Liver (tissue), 9 donors: ENCODE results near the gene ROMO1. TPM values are rescaled to one million over a fixed set of nuclear protein-coding genes. Genes with fewer than 3 reads are reported as not detected.

ENCODE experiments used
- DNase-seq: peaks from one replicate; pipeline ENCODE4 v3.0.0-alpha.2; 2017; ENCODE audit warnings: low spot score
- H3K27ac ChIP-seq, 2 donors: one replicate each; pipeline ENCODE4 v1.7.0; 2013; ENCODE audit warnings: inconsistent platforms in 2 of 2, low read length in 2 of 2, control low read depth in 1 of 2, low read depth in 1 of 2, mild to moderate bottlenecking in 1 of 2
- H3K27me3 ChIP-seq, 4 donors: one replicate each; pipeline versions ENCODE4 v1.6.1 to v1.7.0; 2013; ENCODE audit warnings: low read length in 3 of 4, inconsistent platforms in 1 of 4, mild to moderate bottlenecking in 1 of 4, moderate library complexity in 1 of 4; ENCODE audit not compliant: control insufficient read depth in 4 of 4, insufficient read depth in 4 of 4
- H3K36me3 ChIP-seq, 4 donors: one replicate each; pipeline versions ENCODE4 v1.6.1 to v1.7.0; 2013; ENCODE audit warnings: low read length in 3 of 4, mild to moderate bottlenecking in 3 of 4, low read depth in 1 of 4, moderate library complexity in 1 of 4; ENCODE audit not compliant: control insufficient read depth in 4 of 4, insufficient read depth in 3 of 4
- H3K4me1 ChIP-seq, 4 donors: one replicate each; pipeline versions ENCODE4 v1.6.1 to v1.7.0; 2013; ENCODE audit warnings: low read length in 3 of 4, mild to moderate bottlenecking in 3 of 4, moderate library complexity in 1 of 4; ENCODE audit not compliant: control insufficient read depth in 4 of 4, insufficient read depth in 4 of 4
- H3K4me3 ChIP-seq, 3 donors: one replicate each; pipeline versions ENCODE4 v1.6.1 to v1.7.0; 2013; ENCODE audit warnings: low read length in 3 of 3, control low read depth in 1 of 3, low read depth in 1 of 3, mild to moderate bottlenecking in 1 of 3
- H3K9ac ChIP-seq, 2 donors: one replicate each; pipeline ENCODE4 v1.7.0; 2013; ENCODE audit warnings: low read length in 2 of 2, mild to moderate bottlenecking in 2 of 2, moderate library complexity in 2 of 2, control low read depth in 1 of 2, low read depth in 1 of 2
- H3K9me3 ChIP-seq, 4 donors: one replicate each; pipeline versions ENCODE4 v1.6.1 to v1.7.0; 2013; ENCODE audit warnings: low read length in 3 of 4; ENCODE audit not compliant: control insufficient read depth in 4 of 4
- ATF3 ChIP-seq: IDR thresholded peaks from 2 replicates; pipeline ENCODE4 v1.6.1; 2016; ENCODE audit warnings: antibody characterized with exemption
- CTCF ChIP-seq: fragments of 150-350 bp; IDR thresholded peaks from 2 replicates; pipeline ENCODE4 v1.5.1; 2017; ENCODE audit warnings: improper control_type of control experiment, low read depth, low read length; ENCODE audit not compliant: missing input control
- EGR1 ChIP-seq, 2 donors: IDR thresholded peaks; 2 replicates each; pipeline ENCODE4 v1.6.1; 2016 to 2018; ENCODE audit warnings: antibody characterized with exemption in 2 of 2, low read depth in 2 of 2
- FOXA1 ChIP-seq: IDR thresholded peaks from 2 replicates; pipeline ENCODE4 v1.6.1; 2016; ENCODE audit warnings: antibody characterized with exemption
- FOXA2 ChIP-seq: IDR thresholded peaks from 2 replicates; pipeline ENCODE4 v1.6.1; 2016; ENCODE audit warnings: antibody characterized with exemption
- GABPA ChIP-seq, 2 donors: IDR thresholded peaks in 1 of 2; conservative IDR thresholded peaks in 1 of 2; 2 replicates each; pipeline ENCODE4 v1.6.1; 2016; ENCODE audit warnings: antibody characterized with exemption in 2 of 2, mild to moderate bottlenecking in 1 of 2, moderate library complexity in 1 of 2
- HNF4A ChIP-seq, 2 donors: conservative IDR thresholded peaks; 2 replicates each; pipeline ENCODE4 v1.6.1; 2016; ENCODE audit warnings: antibody characterized with exemption in 2 of 2, mild to moderate bottlenecking in 2 of 2
- HNF4G ChIP-seq: IDR thresholded peaks from 2 replicates; pipeline ENCODE4 v1.6.1; 2016; ENCODE audit warnings: antibody characterized with exemption
- NR2F2 ChIP-seq: IDR thresholded peaks from 2 replicates; pipeline ENCODE4 v1.6.1; 2016; ENCODE audit warnings: antibody characterized with exemption
- RAD21 ChIP-seq, 2 donors: IDR thresholded peaks; 2 replicates each; pipeline ENCODE4 v1.6.1; 2016; ENCODE audit warnings: antibody characterized with exemption in 2 of 2, mild to moderate bottlenecking in 2 of 2
- REST ChIP-seq: IDR thresholded peaks from 2 replicates; pipeline ENCODE4 v1.6.1; 2016; ENCODE audit warnings: antibody characterized with exemption, mild to moderate bottlenecking
- RXRA ChIP-seq, 2 donors: IDR thresholded peaks; 2 replicates each; pipeline ENCODE4 v1.6.1; 2017 to 2018; ENCODE audit warnings: antibody characterized with exemption in 2 of 2, mild to moderate bottlenecking in 1 of 2
- SP1 ChIP-seq: IDR thresholded peaks from 2 replicates; pipeline ENCODE4 v1.6.1; 2018; ENCODE audit warnings: antibody characterized with exemption, mild to moderate bottlenecking
- TAF1 ChIP-seq: conservative IDR thresholded peaks from 2 replicates; pipeline ENCODE4 v1.6.1; 2016; ENCODE audit warnings: antibody characterized with exemption, mild to moderate bottlenecking
- YY1 ChIP-seq: IDR thresholded peaks from 2 replicates; pipeline ENCODE4 v1.6.1; 2016; ENCODE audit warnings: antibody characterized with exemption, mild to moderate bottlenecking
- ZBTB33 ChIP-seq: IDR thresholded peaks from 2 replicates; pipeline ENCODE4 v1.6.1; 2016; ENCODE audit warnings: antibody characterized with exemption
- WGBS: extraction: QIAGEN DNeasy Blood & Tissue Kit; methylation state at CpG from one replicate; pipeline ENCODE4 v1.1.7; 2013; 5-methylcytosine and 5-hydroxymethylcytosine counted together
- polyA plus RNA-seq, 2 donors: library from polyadenylated mRNA; stranded (reverse) in 1 of 2; unstranded in 1 of 2; fragments of 200-250 nt in 1 of 2; fragments of >200 nt in 1 of 2; fragmentation: Nextera tagmentation in 1 of 2; extraction: Ambion mirVana in 1 of 2; gene quantifications; one replicate each; pipeline versions ENCODE4 v1.2.1 to v1.2.3, GENCODE V29; 2013 to 2015
- total RNA-seq, 2 donors: library from RNA; depleted of rRNA; stranded (reverse); fragments of >200 nt; gene quantifications; one replicate each; pipeline ENCODE4 v1.2.3, GENCODE V29; 2014
- TF ChIP-seq, protein P1 (sequence below): IDR thresholded peaks from 2 replicates; pipeline ENCODE4 v1.6.1; 2016; ENCODE audit warnings: antibody characterized with exemption
- donor health status: healthy.
- donor health status: healthy.
- donor health status: healthy.
- donor health status: healthy.
- donor health status: healthy.

The ROMO1 gene
- total and polyA plus RNA-seq, 4 donors: 68.4 to 359 (median 147) TPM

- H3K9ac ChIP-seq: no peak overlapping the region
- no peak for DNase-seq
- peaks cover 0 to 9% (median 4%) of the 10 kb centered on the region in 4 donors for H3K4me1 ChIP-seq
- H3K36me3 ChIP-seq: peaks cover 1 to 23% (median 20%) of the 10 kb centered on the region in 4 donors
- WGBS: 98% methylated on average over 9 of the region's 9 CpGs
- no peak for TF ChIP-seq HNF4A (conservative IDR thresholded peaks at IDR 0.05)
- TF ChIP-seq, protein P1, sequence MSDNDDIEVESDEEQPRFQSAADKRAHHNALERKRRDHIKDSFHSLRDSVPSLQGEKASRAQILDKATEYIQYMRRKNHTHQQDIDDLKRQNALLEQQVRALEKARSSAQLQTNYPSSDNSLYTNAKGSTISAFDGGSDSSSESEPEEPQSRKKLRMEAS: no peak
- no peak for TF ChIP-seq ZBTB33
- TF ChIP-seq RXRA (IDR thresholded peaks at IDR 0.05): no peak
- TF ChIP-seq TAF1: no peak
- TF ChIP-seq GABPA (IDR thresholded peaks at IDR 0.05 in 1 of 2, conservative IDR thresholded peaks at IDR 0.05 in 1 of 2): no peak
- TF ChIP-seq NR2F2: no peak
- no peak for TF ChIP-seq CTCF
- TF ChIP-seq YY1: no peak
- no peak for TF ChIP-seq RAD21 (IDR thresholded peaks at IDR 0.05)
- no peak for TF ChIP-seq FOXA1
- TF ChIP-seq REST: no peak
- TF ChIP-seq FOXA2: no peak
- no peak for TF ChIP-seq SP1
- TF ChIP-seq HNF4G: no peak
- TF ChIP-seq ATF3: no peak
- no peak for TF ChIP-seq EGR1 (IDR thresholded peaks at IDR 0.05; ENCODE audit: low read depth in 2 of 2)
- H3K9me3 ChIP-seq: no peaks in the 10 kb centered on the region
- no peaks in the 10 kb centered on the region for H3K27me3 ChIP-seq
- H3K27ac ChIP-seq: no peak overlapping the region
- no peak overlapping the region for H3K4me3 ChIP-seq
Observed at GRCh38 chr20:35654415-35654814, 44.8 kb upstream of the ROMO1 start.

GRCh38 chr20:35657271-35657670, 41.9 kb upstream of the ROMO1 start:
- H3K27me3 ChIP-seq: no peaks in the 10 kb centered on the region
- no peak overlapping the region for H3K27ac ChIP-seq
- H3K36me3 ChIP-seq: peaks cover 1 to 21% (median 15%) of the 10 kb centered on the region in 4 donors
- no peak overlapping the region for H3K4me3 ChIP-seq
- no peak for DNase-seq
- TF ChIP-seq RXRA (IDR thresholded peaks at IDR 0.05): no peak
- WGBS: 32% methylated on average over 1 of the region's 1 CpG
- H3K4me1 ChIP-seq: peaks cover 8 to 27% (median 11%) of the 10 kb centered on the region in 4 donors
- no peak overlapping the region for H3K9ac ChIP-seq
- no peaks in the 10 kb centered on the region for H3K9me3 ChIP-seq
